Neutrophil (primary cell): ENCODE measurements around the gene GALNT9.

Source experiments
- H3K27ac ChIP-seq: fragments of 200-600 bp; sonication (generic); 2 replicates; pipeline ENCODE4 v1.5.1; 2016; ENCODE audit warnings: mild to moderate bottlenecking, moderate library complexity
- H3K27me3 ChIP-seq: fragments of 200-600 bp; sonication (generic); 2 replicates; pipeline ENCODE4 v1.6.0; 2016; ENCODE audit warnings: mild to moderate bottlenecking
- H3K36me3 ChIP-seq: fragments of 200-600 bp; sonication (generic); 2 replicates; pipeline ENCODE4 v1.5.1; 2017
- H3K4me1 ChIP-seq, 2 experiments: fragments of 200-600 bp in 1 of 2; sonication (generic) in 1 of 2; 1 replicate in 1 of 2; 2 replicates in 1 of 2; pipeline versions ENCODE4 v1.5.1 to v1.6.1; 2013 to 2016; ENCODE audit warnings: low read depth in 1 of 2, low read length in 1 of 2, mild to moderate bottlenecking in 1 of 2, moderate library complexity in 1 of 2; ENCODE audit not compliant: control insufficient read depth in 1 of 2, insufficient read depth in 1 of 2
- H3K4me3 ChIP-seq, 2 experiments: fragments of 200-600 bp in 1 of 2; sonication (generic) in 1 of 2; 1 replicate in 1 of 2; 2 replicates in 1 of 2; pipeline ENCODE4 v1.5.1; 2013 to 2016; ENCODE audit warnings: low read depth in 1 of 2, low read length in 1 of 2, mild to moderate bottlenecking in 1 of 2, moderate library complexity in 1 of 2
- H3K9me3 ChIP-seq: fragments of 200-600 bp; sonication (generic); 2 replicates; pipeline ENCODE4 v1.5.1; 2016
- TF ChIP-seq, protein P1 (sequence below): fragments of 200-600 bp; sonication (generic); IDR thresholded peaks from 2 replicates; pipeline ENCODE4 v1.5.1; 2016; ENCODE audit warnings: antibody characterized with exemption

Gene GALNT9

GRCh38 chr12:132338781-132339180 is 9.4 kb upstream of the GALNT9 start:
- H3K9me3 ChIP-seq: no peaks in the 10 kb centered on the region
- TF ChIP-seq, protein P1, sequence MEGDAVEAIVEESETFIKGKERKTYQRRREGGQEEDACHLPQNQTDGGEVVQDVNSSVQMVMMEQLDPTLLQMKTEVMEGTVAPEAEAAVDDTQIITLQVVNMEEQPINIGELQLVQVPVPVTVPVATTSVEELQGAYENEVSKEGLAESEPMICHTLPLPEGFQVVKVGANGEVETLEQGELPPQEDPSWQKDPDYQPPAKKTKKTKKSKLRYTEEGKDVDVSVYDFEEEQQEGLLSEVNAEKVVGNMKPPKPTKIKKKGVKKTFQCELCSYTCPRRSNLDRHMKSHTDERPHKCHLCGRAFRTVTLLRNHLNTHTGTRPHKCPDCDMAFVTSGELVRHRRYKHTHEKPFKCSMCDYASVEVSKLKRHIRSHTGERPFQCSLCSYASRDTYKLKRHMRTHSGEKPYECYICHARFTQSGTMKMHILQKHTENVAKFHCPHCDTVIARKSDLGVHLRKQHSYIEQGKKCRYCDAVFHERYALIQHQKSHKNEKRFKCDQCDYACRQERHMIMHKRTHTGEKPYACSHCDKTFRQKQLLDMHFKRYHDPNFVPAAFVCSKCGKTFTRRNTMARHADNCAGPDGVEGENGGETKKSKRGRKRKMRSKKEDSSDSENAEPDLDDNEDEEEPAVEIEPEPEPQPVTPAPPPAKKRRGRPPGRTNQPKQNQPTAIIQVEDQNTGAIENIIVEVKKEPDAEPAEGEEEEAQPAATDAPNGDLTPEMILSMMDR: no peak
- no peak overlapping the region for H3K27ac ChIP-seq
- peaks cover 7% of the 10 kb centered on the region for H3K27me3 ChIP-seq
- no peak overlapping the region for H3K4me3 ChIP-seq
- H3K4me1 ChIP-seq: peaks cover 13 to 15% of the 10 kb centered on the region in 2 experiments
- H3K36me3 ChIP-seq: no peaks in the 10 kb centered on the region

- peaks cover 2% of the 10 kb centered on the region for H3K27me3 ChIP-seq
- no peak overlapping the region for H3K4me3 ChIP-seq
- no peaks in the 10 kb centered on the region for H3K36me3 ChIP-seq
- H3K4me1 ChIP-seq: peaks cover 8 to 12% of the 10 kb centered on the region in 2 experiments
- no peaks in the 10 kb centered on the region for H3K9me3 ChIP-seq
- no peak overlapping the region for H3K27ac ChIP-seq
- TF ChIP-seq, protein P1: no peak
Measured at GRCh38 chr12:132338311-132338710, 8.9 kb upstream of the GALNT9 start.

GRCh38 chr12:132337557-132337956 is 8.2 kb upstream of the GALNT9 start:
- no peak overlapping the region for H3K27ac ChIP-seq
- H3K27me3 ChIP-seq: no peaks in the 10 kb centered on the region
- TF ChIP-seq, protein P1: no peak
- H3K36me3 ChIP-seq: no peaks in the 10 kb centered on the region
- peaks cover 4 to 6% of the 10 kb centered on the region in 2 experiments for H3K4me1 ChIP-seq
- no peak overlapping the region for H3K4me3 ChIP-seq
- H3K9me3 ChIP-seq: no peaks in the 10 kb centered on the region

- Histone ChIP-seq H3K4me3 (no peak overlapping the region), H3K36me3 (no peaks in the 10 kb centered on the region), H3K27me3 (peaks cover 6% of the 10 kb centered on the region), H3K9me3 (no peaks in the 10 kb centered on the region), H3K27ac (no peak overlapping the region), H3K4me1 (no peaks in the 10 kb centered on the region)
- TF ChIP-seq, protein P1: no peak
Measured at GRCh38 chr12:132336451-132337413, 7.3 kb upstream of the GALNT9 start.

DNA sequence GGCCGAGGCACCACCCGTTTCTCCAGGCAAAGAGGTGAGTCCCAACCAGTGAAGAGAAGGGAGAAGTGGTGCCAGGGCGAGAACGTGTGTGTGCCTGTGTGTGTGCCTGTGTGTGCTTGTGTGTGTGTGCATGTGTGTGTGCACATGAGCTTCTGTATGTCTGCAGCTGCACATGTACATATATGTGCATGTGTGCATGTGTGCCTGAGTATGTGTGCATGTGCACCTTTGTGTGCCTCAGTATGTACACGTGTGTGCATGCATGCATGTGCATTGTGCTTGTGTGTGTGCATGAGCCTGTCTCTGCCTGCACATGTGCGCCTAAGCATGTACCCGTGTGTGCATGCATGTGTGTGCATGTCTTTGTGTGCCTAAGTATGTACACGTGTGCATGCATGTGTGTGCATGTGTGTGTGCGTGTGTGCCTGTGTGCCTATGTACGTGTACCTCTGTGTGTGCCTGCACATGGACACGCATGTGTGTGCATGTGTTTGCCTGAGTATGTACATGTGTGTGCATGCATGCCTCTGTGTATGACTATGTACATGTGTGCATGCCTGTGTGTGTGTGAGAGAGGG is 5.9 kb upstream of the GALNT9 start:
- H3K4me1 ChIP-seq: no peaks in the 10 kb centered on the region
- TF ChIP-seq, protein P1: no peak

More for the DNA sequence above, 5.9 kb upstream of the GALNT9 start:
- Histone ChIP-seq H3K27ac (no peak overlapping the region), H3K27me3 (peaks cover 19% of the 10 kb centered on the region), H3K9me3 (no peaks in the 10 kb centered on the region), H3K36me3 (no peaks in the 10 kb centered on the region), H3K4me3 (no peak overlapping the region)
